HG03432 (cell line): ENCODE results near the gene TERT.

Experiments
- ATAC-seq: cut with Tn5 transposase; IDR thresholded peaks from one replicate; pipeline ENCODE4 v1.9.1; 2021; ENCODE audit warnings: mild to moderate bottlenecking, moderate library complexity; ENCODE audit not compliant: unreplicated experiment

Gene TERT

GRCh38 chr5:1319436-1320256 is 24.8 kb upstream of the TERT start:
- ATAC-seq, result no peak

- ATAC-seq, result no peak
Observed at GRCh38 chr5:1318659-1319251, 23.9 kb upstream of the TERT start.

GRCh38 chr5:1317921-1318565 is 23.2 kb upstream of the TERT start:
- ATAC-seq, result no peak

GRCh38 chr5:1316588-1317340 is 21.9 kb upstream of the TERT start:
- no peak for ATAC-seq

GRCh38 chr5:1315709-1316587 is 21.1 kb upstream of the TERT start:
- ATAC-seq, result peak; percentile 59

- no peak for ATAC-seq
Observed at GRCh38 chr5:1315018-1315708, 20.3 kb upstream of the TERT start.

- ATAC-seq, result no peak
Observed at GRCh38 chr5:1314564-1314982, 19.7 kb upstream of the TERT start.

- ATAC-seq, result peak; percentile 80
Observed at GRCh38 chr5:1312993-1313833, 18.3 kb upstream of the TERT start.

GRCh38 chr5:1312206-1312605 is 17.3 kb upstream of the TERT start:
- ATAC-seq, result no peak

GRCh38 chr5:1311439-1312055 is 16.7 kb upstream of the TERT start:
- no peak for ATAC-seq

- no peak for ATAC-seq
Observed at GRCh38 chr5:1310118-1310517, 15.2 kb upstream of the TERT start.

GRCh38 chr5:1304033-1304432 is 9.2 kb upstream of the TERT start:
- ATAC-seq, result no peak

GRCh38 chr5:1302258-1302657 is 7.4 kb upstream of the TERT start:
- no peak for ATAC-seq

GRCh38 chr5:1300581-1301083 is 5.8 kb upstream of the TERT start:
- no peak for ATAC-seq

- no peak for ATAC-seq
Observed at GRCh38 chr5:1299961-1300360, 5.1 kb upstream of the TERT start.

GRCh38 chr5:1299511-1299850 is 4.6 kb upstream of the TERT start:
- ATAC-seq, result no peak

- ATAC-seq, result no peak
Observed at GRCh38 chr5:1298723-1299510, 4.0 kb upstream of the TERT start.
